HG03558 (cell line): ENCODE results near the gene SLC3A2.
"Not testable (repeated sequence)": the region's sequence is repeated elsewhere in the genome, so short reads cannot be mapped to it uniquely, and the experiment has no call there.

ENCODE experiments used
- ATAC-seq: cut with Tn5 transposase; IDR thresholded peaks from one replicate; pipeline ENCODE4 v1.9.1; 2021; ENCODE audit warnings: moderate number of reproducible peaks; ENCODE audit not compliant: unreplicated experiment; ENCODE audit errors: extremely low read depth

SLC3A2 gene

DNA sequence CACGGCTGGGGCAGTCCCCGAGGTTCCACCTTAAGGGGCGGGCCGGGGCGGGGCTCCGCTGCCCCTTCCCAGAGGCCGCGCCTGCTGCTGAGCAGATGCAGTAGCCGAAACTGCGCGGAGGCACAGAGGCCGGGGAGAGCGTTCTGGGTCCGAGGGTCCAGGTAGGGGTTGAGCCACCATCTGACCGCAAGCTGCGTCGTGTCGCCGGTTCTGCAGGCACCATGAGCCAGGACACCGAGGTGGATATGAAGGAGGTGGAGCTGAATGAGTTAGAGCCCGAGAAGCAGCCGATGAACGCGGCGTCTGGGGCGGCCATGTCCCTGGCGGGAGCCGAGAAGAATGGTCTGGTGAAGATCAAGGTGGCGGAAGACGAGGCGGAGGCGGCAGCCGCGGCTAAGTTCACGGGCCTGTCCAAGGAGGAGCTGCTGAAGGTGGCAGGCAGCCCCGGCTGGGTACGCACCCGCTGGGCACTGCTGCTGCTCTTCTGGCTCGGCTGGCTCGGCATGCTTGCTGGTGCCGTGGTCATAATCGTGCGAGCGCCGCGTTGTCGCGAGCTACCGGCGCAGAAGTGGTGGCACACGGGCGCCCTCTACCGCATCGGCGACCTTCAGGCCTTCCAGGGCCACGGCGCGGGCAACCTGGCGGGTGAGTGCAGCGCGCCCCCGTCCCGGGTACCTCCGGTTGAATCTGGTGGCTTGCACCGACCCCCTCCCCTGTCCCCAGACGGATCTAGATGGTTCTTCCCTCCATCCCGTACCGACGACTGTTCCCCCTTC, at the start of gene SLC3A2:
SLC3A2 (plus strand) TSS at position 94 of the 776 bp plus-strand sequence; CDS start at position 222, 128 bp downstream.
- ATAC-seq: no peak

- ATAC-seq: no peak
Measured at GRCh38 chr11:62830904-62831519, 49.7 kb upstream of the SLC3A2 start.

- peak; percentile 42 for ATAC-seq
Measured at GRCh38 chr11:62831520-62832335, 49.0 kb upstream of the SLC3A2 start, which contains the start of gene STX5. STX5 (minus strand) TSS chr11:62832051; CDS start chr11:62831243, 808 bp downstream.

- no peak for ATAC-seq
Measured at GRCh38 chr11:62832336-62833234, 48.1 kb upstream of the SLC3A2 start, which contains the start of gene TEX54. TEX54 (minus strand) TSS chr11:62832841.

DNA sequence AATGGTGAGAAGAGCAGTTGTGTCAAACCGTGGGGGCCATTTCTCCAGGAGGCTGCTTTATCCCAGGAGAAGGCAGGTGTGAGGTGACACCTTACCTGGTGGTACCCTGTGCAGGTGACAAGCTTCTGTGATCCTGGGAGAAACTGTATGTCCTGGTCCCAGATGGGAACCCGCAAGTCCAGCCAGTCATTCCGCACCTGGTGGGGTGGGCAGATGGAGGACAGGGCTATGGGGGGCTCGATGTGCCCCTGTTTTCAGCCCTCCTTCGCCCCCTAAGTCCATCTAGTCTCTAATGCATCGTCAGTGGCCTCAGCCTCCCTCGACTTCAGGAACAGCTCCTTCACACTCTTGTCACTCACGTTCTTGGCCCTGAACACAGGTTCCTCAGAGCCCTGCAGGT, 45.4 kb upstream of the SLC3A2 start:
- no peak for ATAC-seq

GRCh38 chr11:62839050-62839945, 41.4 kb upstream of the SLC3A2 start, which contains the start of gene WDR74:
WDR74 (minus strand) TSS chr11:62839590; CDS start chr11:62839570, 20 bp downstream.
- no peak for ATAC-seq

GRCh38 chr11:62840721-62841360, 39.9 kb upstream of the SLC3A2 start:
- not testable (repeated sequence) for ATAC-seq

DNA sequence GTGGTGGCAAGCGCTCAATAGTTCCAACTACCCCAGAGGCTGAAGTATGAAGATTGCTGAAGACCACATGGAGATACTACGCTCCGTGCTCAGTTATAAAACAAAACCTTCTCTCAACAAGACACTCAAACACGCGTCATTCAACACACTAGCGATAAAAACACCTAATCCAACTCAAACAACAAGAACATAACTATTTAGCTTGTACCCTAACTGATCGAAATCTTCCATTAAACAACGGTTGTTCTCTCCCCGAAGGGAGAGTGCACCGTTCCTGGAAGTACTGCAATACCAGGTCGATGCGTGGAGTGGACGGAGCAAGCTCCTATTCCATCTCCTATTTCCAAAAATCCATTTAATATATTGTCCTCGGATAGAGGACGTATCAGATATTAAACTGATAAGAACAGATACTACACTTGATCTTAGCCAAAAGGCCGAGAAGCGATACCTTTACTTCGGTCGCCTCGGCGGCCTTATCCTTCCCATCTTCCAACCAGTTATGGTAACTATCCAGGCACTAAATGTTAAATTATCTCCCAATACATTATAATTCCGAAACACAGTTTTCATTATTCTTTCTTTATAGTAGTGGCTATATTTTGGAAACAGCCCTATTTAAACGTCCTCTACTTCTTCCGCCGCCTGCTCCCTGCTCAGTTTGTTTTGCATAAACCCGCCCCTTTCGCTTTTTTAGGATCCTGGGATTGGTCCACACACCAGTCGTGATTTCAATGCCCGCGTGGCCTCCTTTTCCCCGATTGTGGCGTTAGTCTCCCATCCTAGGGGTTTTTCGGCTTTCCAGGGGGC, 39.1 kb upstream of the SLC3A2 start:
- peak; percentile 37 for ATAC-seq

- no peak for ATAC-seq
Measured at GRCh38 chr11:62842171-62842741, 38.4 kb upstream of the SLC3A2 start.

DNA sequence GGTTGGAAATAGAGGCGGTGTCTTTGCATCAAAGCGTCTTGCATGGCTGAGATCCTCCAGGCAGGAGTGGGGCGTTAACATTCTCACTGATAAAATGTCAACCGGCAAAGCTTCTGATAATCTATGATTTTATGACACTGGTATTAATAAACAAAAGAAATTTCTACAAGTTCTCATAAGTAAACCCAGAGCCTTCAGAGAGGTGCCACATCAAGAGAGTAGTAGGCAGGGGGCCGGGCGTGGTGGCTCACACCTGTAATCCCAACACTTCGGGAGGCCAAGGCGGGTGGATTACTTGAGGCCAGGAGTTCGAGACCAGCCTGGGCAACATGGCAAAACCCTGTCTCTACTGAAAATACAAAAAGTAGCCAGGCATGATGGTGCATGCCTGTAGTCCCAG, 37.8 kb upstream of the SLC3A2 start:
- ATAC-seq: not testable (repeated sequence)

DNA sequence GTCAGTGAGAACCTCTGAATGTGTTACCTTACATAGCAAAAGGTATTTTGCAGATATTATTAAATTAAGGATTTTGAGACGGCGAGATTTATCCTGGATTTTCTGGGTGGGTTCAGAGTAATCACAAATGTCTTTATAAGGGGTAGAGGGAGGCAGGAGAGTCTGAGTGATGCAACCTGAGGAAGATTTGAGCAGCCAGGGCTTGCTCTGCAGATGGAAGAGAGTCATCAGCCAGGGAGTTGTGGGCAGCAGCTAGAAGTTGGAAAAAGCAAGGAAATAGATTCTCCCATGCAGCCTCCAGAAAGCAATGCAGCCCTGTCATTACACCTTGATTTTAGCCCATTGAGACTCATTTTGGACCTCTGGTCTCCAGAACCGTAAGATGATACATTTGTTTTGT, 37.2 kb upstream of the SLC3A2 start:
- no peak for ATAC-seq

- no peak for ATAC-seq
Measured at GRCh38 chr11:62844154-62844553, 36.5 kb upstream of the SLC3A2 start.

DNA sequence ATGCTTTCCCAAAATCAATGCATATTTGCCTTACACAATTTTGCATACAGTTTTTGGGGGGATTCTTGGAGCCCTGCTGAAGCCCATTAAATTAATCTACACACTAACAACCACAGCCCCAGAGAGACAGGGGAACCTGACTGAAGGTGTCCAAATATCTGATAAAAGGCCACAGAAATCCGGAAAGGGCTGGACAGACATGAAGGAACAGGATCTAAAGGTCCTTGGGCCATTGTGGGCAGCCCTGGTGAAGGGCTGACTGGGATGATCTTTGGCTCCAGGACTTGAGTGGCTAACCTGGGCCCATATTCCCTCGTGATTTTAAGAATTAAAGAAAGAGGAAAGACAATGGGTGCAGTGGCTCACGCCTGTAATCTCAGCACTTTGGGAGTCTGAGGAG, 34.5 kb upstream of the SLC3A2 start:
- no peak for ATAC-seq

GRCh38 chr11:62847767-62848314, 32.9 kb upstream of the SLC3A2 start:
- ATAC-seq: no peak

- no peak for ATAC-seq
Measured at GRCh38 chr11:62850911-62851806, 29.5 kb upstream of the SLC3A2 start.
